Measurements from ENCODE around the gene PKNOX2. TPM values are rescaled to one million over a fixed set of nuclear protein-coding genes. Genes with fewer than 3 reads are reported as not detected.

The PKNOX2 gene
- total RNA-seq, 4 donors from 2014 or later = 0.51 to 4.3 (median 2.3) TPM

- TF ChIP-seq CTCF (IDR thresholded peaks at IDR 0.05; ENCODE audit: low read depth) = no peak
Measured at GRCh38 chr11:125303694-125304093, 139.1 kb downstream of the PKNOX2 start.

GRCh38 chr11:125304136-125304535, 139.6 kb downstream of the PKNOX2 start:
- TF ChIP-seq CTCF (IDR thresholded peaks at IDR 0.05; ENCODE audit: low read depth) = no peak

GRCh38 chr11:125304876-125305275, 140.3 kb downstream of the PKNOX2 start:
- no peak for TF ChIP-seq CTCF (IDR thresholded peaks at IDR 0.05; ENCODE audit: low read depth)

- no peak for TF ChIP-seq CTCF (IDR thresholded peaks at IDR 0.05; ENCODE audit: low read depth)
Measured at GRCh38 chr11:125305345-125305744, 140.8 kb downstream of the PKNOX2 start.

- no peak for TF ChIP-seq CTCF (IDR thresholded peaks at IDR 0.05; ENCODE audit: low read depth)
Measured at GRCh38 chr11:125306476-125306875, 141.9 kb downstream of the PKNOX2 start.

GRCh38 chr11:125308246-125308645, 143.7 kb downstream of the PKNOX2 start:
- TF ChIP-seq CTCF (IDR thresholded peaks at IDR 0.05; ENCODE audit: low read depth) = no peak

- no peak for TF ChIP-seq CTCF (IDR thresholded peaks at IDR 0.05; ENCODE audit: low read depth)
Measured at GRCh38 chr11:125312391-125312790, 147.8 kb downstream of the PKNOX2 start.
